HL-60 (cell line): ENCODE data around the gene MYO5B.

ENCODE experiments used
- DNase-seq, 2 experiments: peaks; one replicate each; pipeline ENCODE4 v3.0.0-alpha.2; 2010 to 2020; ENCODE audit warnings: low read depth in 1 of 2, low spot score in 1 of 2
- H3K27ac ChIP-seq: fragments of 250-450 bp; sonication (Bioruptor Pico); replicated peaks from 2 replicates; pipeline ENCODE4 v1.5.1; 2020; ENCODE audit warnings: mild to moderate bottlenecking, moderate library complexity
- H3K27me3 ChIP-seq: fragments of 250-450 bp; sonication (Bioruptor Pico); 2 replicates; pipeline ENCODE4 v1.5.1; 2021; ENCODE audit warnings: mild to moderate bottlenecking, moderate library complexity; ENCODE audit not compliant: insufficient read depth, poor library complexity, severe bottlenecking
- H3K4me3 ChIP-seq: replicated peaks from 2 replicates; pipeline ENCODE4 v1.5.1; 2011; ENCODE audit warnings: mild to moderate bottlenecking, control low read depth, low read length; ENCODE audit not compliant: insufficient read depth
- CTCF ChIP-seq: IDR thresholded peaks from one replicate; pipeline ENCODE4 v1.5.1; 2011; ENCODE audit warnings: low read length, control low read depth, inconsistent platforms; ENCODE audit not compliant: insufficient read depth
- GABPA ChIP-seq: IDR thresholded peaks from 2 replicates; pipeline ENCODE4 v1.6.1; 2012; ENCODE audit warnings: low read depth
- POLR2AphosphoS5 ChIP-seq: IDR thresholded peaks from 2 replicates; pipeline ENCODE4 v1.6.1; 2012; ENCODE audit warnings: low read depth
- REST ChIP-seq: IDR thresholded peaks from 2 replicates; pipeline ENCODE4 v1.6.1; 2012; ENCODE audit warnings: low read depth; ENCODE audit not compliant: insufficient replicate concordance
- SPI1 ChIP-seq: IDR thresholded peaks from 2 replicates; pipeline ENCODE4 v1.6.1; 2012; ENCODE audit warnings: low read depth, mild to moderate bottlenecking, borderline replicate concordance

MYO5B gene

GRCh38 chr18:49849331-49850217 is 345.4 kb downstream of the MYO5B start:
- Histone ChIP-seq H3K27ac (no peak overlapping the region), H3K27me3 (peaks cover 5% of the 10 kb centered on the region), H3K4me3 (no peak overlapping the region)
- no peak for DNase-seq
- TF ChIP-seq REST (no peak), GABPA (no peak), CTCF (no peak), POLR2AphosphoS5 (no peak), SPI1 (no peak)

- Histone ChIP-seq H3K27ac (no peak overlapping the region), H3K27me3 (peaks cover 5% of the 10 kb centered on the region), H3K4me3 (no peak overlapping the region)
- no peak for DNase-seq
- TF ChIP-seq SPI1 (no peak), POLR2AphosphoS5 (no peak), CTCF (no peak), GABPA (no peak), REST (no peak)
Observed at GRCh38 chr18:49848115-49848514, 346.8 kb downstream of the MYO5B start.

DNA sequence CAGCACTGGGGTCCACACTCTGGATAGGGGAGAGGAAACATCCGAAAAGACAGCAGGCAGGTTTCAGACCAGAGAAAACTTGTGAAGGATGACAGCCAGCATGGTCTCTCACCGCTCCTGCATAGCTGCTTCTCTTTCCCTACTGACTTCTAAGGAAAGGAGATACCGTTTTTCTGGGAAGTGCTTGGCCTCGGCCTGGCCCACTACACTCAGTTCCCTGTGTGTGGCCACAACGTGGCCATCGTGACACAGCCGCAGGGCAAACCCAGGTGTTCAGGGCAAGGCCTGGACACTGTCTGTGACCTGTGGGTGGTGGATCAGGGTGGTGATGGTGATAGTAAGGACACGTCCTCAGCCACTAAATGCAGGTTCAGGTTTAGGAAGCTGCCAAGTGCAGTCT is 347.4 kb downstream of the MYO5B start:
- Histone ChIP-seq H3K27ac (no peak overlapping the region), H3K4me3 (no peak overlapping the region), H3K27me3 (peaks cover 5% of the 10 kb centered on the region)
- no peak for DNase-seq
- TF ChIP-seq POLR2AphosphoS5 = no peak
- TF ChIP-seq REST = no peak
